OCI-LY7 (cell line): ENCODE data around the gene MPZL3.

Experiments used
- CTCF ChIP-seq: fragments of 200-600 bp; sonication (generic); conservative IDR thresholded peaks from 2 replicates; pipeline ENCODE4 v1.5.1; 2014; ENCODE audit warnings: mild to moderate bottlenecking, antibody characterized with exemption, low read length, moderate library complexity, mixed read lengths
- EZH2phosphoT487 ChIP-seq: fragments of 200-600 bp; sonication (generic); IDR thresholded peaks from 2 replicates; pipeline ENCODE4 v1.6.1; 2018; ENCODE audit warnings: low read depth, borderline replicate concordance, mild to moderate bottlenecking, mixed run types, antibody characterized with exemption, low read length, moderate library complexity, mixed read lengths

- TF ChIP-seq CTCF (no peak), EZH2phosphoT487 (no peak)
Observed at GRCh38 chr11:118243161-118243560, 9.0 kb downstream of the MPZL3 start.
